AG04449 (cell line): ENCODE data around the gene PRDX2.

ENCODE experiments used
- CTCF ChIA-PET: fragments of 350-600 bp; formaldehyde crosslinking; extraction: SDS; loops from one replicate; lab custom pipeline; 2021; ENCODE audit warnings: antibody characterized with exemption; lab: Yijun Ruan, JAX
- POLR2A ChIA-PET: fragments of 400-600, 350-600 bp; formaldehyde crosslinking; extraction: SDS; loops from one replicate; lab custom pipeline; 2020; ENCODE audit warnings: antibody characterized with exemption, inconsistent platforms; lab: Yijun Ruan, JAX
- DNase-seq: peaks from one replicate; pipeline ENCODE4 v3.0.0-alpha.2; 2010; ENCODE audit warnings: low read depth, low spot score
- H3K4me3 ChIP-seq: 2 replicates; pipeline ENCODE4 v1.5.1; 2011; ENCODE audit warnings: low read depth, mild to moderate bottlenecking, control low read depth, low read length
- CTCF ChIP-seq: IDR thresholded peaks from one replicate; pipeline ENCODE4 v1.5.1; 2011; ENCODE audit warnings: mild to moderate bottlenecking, moderate library complexity, low read length, control low read depth, inconsistent platforms; ENCODE audit not compliant: insufficient read depth; ENCODE audit errors: missing control alignments

Gene PRDX2

DNA sequence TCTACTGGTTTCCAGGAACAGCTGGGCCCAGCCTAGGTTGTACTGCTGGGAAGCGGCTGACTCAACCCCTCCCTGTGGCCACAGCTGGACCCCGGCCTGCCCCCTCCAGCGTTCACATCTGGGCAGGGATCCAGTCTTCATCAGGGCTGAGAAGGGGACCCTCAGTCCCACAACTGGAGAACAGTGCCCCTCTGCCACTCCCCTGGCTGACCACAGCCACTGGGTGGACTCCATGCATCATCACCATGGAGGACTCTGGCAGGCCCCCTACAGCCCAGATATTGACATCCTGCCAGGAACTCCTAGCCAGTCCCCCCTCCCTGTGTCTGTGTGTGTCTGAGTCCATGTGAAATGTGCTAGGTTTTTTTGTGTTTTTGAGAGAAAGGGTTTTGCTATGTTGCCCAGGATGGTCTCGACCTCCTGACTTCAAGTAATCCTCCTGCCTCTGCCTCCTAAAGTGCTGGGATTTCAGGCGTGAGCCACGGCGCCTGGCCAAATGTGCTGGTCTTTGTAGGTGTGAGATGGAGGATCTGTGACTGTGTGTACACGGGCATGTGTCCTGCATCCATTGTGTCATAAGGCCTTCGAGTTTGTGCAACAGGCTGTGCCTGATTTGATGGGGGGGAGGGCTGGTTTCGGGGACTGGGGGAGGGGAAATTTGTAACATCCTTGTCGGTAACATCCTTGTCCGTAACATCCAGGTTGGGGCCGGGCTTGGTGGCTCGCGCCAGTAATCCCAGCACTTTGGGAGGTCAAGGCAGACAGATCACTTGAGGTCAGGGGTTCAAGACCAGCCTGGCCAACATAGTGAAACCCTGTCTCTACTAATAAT lies 22.2 kb downstream of the PRDX2 start:
- POLR2A ChIA-PET = interaction anchor here (1.3 to 3.9 kb wide), 5 partner anchors 9 to 22 kb away, joined by 3 to 158 read pairs (median 5); partner anchors contain the start of gene JUNB
- H3K4me3 ChIP-seq = peak overlapping the region; percentile 67
- peak; percentile 8 for TF ChIP-seq CTCF
- DNase-seq = no peak
- CTCF ChIA-PET = interaction anchor here (1.2 to 29.3 kb wide), 7 partner anchors 8 to 186 kb away, joined by 3 to 1565 read pairs (median 42); partner anchors contain the start of genes GET3, JUNB, PRDX2 and RNASEH2A

- no peak for DNase-seq
- H3K4me3 ChIP-seq = peak overlapping the region; percentile 67
- CTCF ChIA-PET = interaction anchor here (0.9 to 29.3 kb wide), 13 partner anchors 9 to 187 kb away, joined by 3 to 1565 read pairs (median 5); partner anchors contain the start of genes GET3, JUNB, PRDX2 and RNASEH2A
- TF ChIP-seq CTCF = no peak
- POLR2A ChIA-PET = interaction anchor here (1.3 to 3.9 kb wide), 5 partner anchors 10 to 22 kb away, joined by 3 to 158 read pairs (median 5); partner anchors contain the start of gene JUNB
These were observed 22.8 kb downstream of the PRDX2 start for GRCh38 chr19:12778905-12779161.

DNA sequence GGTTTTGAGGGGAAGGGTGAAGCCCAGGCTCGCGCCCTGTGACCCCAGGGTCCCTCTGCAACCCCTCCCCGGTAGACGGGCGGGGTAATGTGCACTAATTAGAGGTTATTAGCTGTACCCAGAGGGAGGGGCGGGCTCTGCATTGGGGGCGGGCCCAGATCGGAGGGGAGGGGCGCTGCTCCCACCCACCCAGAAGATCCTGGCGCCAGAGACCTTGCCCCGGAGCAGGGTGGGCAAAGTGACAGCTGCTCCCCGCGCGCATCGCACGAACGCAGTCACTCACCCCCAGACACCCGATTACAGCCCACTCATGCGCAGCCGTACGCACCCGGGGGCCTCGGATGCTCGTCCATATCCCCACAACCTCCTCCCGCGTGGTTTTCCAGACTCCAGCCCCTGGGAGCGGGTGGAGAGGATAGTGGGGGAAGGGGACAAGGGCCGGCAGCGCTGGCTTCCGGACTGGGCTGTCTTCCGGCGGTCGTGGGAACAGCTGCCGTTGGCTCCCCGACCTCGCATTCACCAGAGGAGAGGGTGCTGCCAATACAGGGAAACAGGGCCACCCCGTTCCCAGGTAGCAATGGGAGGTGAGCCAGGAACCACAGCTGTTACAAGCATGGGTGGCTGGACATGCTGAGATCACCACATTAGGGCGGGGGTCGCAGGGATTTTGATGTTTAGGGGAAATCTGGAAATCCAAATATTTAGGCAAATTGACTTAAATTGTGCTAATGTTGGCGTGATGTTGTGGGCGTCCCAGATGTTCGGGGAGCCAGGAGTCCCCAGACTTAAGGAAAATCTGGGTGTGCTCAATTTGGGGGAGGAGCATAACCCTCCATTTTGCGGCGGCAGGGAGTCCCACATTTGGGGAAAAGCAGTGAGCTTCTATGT lies 23.3 kb downstream of the PRDX2 start:
- ChIA-PET POLR2A (interaction anchor here (0.7 to 3.9 kb wide), 6 partner anchors 11 to 28 kb away, joined by 3 to 158 read pairs (median 4); partner anchors contain the start of genes JUNB and RNASEH2A), CTCF (interaction anchor here (0.7 to 29.3 kb wide), 17 partner anchors 9 to 187 kb away, joined by 3 to 1565 read pairs (median 4); partner anchors contain the start of genes DNASE2, GET3, JUNB and PRDX2)
- peak overlapping the region; percentile 67 for H3K4me3 ChIP-seq
- DNase-seq = no peak
- TF ChIP-seq CTCF = no peak

- ChIA-PET POLR2A (interaction anchor here (0.7 to 3.9 kb wide), 5 partner anchors 11 to 29 kb away, joined by 3 to 158 read pairs (median 6); partner anchors contain the start of genes JUNB and RNASEH2A), CTCF (interaction anchor here (0.6 to 29.3 kb wide), 19 partner anchors 10 to 155 kb away, joined by 3 to 1565 read pairs (median 4); partner anchors contain the start of genes DNASE2, GET3, JUNB and PRDX2)
These were observed 24.2 kb downstream of the PRDX2 start for GRCh38 chr19:12777217-12778016.

More at GRCh38 chr19:12777217-12778016, 24.2 kb downstream of the PRDX2 start:
- peak overlapping the region; percentile 67 for H3K4me3 ChIP-seq
- DNase-seq = no peak
- peak; percentile 99 for TF ChIP-seq CTCF
